ENCODE measurements around the gene LRIG1. TPM values are rescaled to one million over a fixed set of nuclear protein-coding genes. Genes with fewer than 3 reads are reported as not detected.

The LRIG1 gene
- total and polyA plus RNA-seq, 5 donors from 2014 or later, result 46.7 to 81.3 (median 67.3) TPM

GRCh38 chr3:66473181-66473580 lies 27.6 kb downstream of the LRIG1 start:
- Histone ChIP-seq H3K27ac (ENCODE audit: insufficient read depth, low read length, poor library complexity, severe bottlenecking) (peak overlapping the region; percentile 72), H3K4me3 (ENCODE audit: low read depth, low read length) (peak overlapping the region; percentile 90), H3K9me3 (ENCODE audit: control insufficient read depth in 2 of 2, low read length in 2 of 2) (no peaks in the 10 kb centered on the region), H3K36me3 (ENCODE audit: control insufficient read depth, insufficient read depth, low read length) (no peaks in the 10 kb centered on the region), H3K4me1 (ENCODE audit: control insufficient read depth, insufficient read depth, low read length, poor library complexity, severe bottlenecking) (peaks cover 91% of the 10 kb centered on the region), H3K27me3 (ENCODE audit: control insufficient read depth, insufficient read depth, low read length) (no peaks in the 10 kb centered on the region)
- peak overlapping the region in 3 of 4 donors; percentile 79 to 81 (median 79) for H3K4me3 Mint-ChIP-seq
- H3K27me3 Mint-ChIP-seq, result no peaks in the 10 kb centered on the region
- H3K4me1 Mint-ChIP-seq, result peaks cover 0 to 45% (median 23%) of the 10 kb centered on the region in 4 donors
- peaks cover 5% of the 10 kb centered on the region for H3K36me3 Mint-ChIP-seq
- ATAC-seq (ENCODE audit: low read depth in 2 of 2) (no peak), DNase-seq (no peak)
- H3K27ac Mint-ChIP-seq, result peak overlapping the region; percentile 90 to 91 (median 90)
- H3K9me3 Mint-ChIP-seq, result no peaks in the 10 kb centered on the region

GRCh38 chr3:66472313-66473134 lies 28.3 kb downstream of the LRIG1 start:
- peaks cover 90% of the 10 kb centered on the region for H3K4me1 ChIP-seq (ENCODE audit: control insufficient read depth, insufficient read depth, low read length, poor library complexity, severe bottlenecking)
- peak in 2 of 3 donors; percentile 42 to 70 for DNase-seq
- H3K9me3 ChIP-seq (ENCODE audit: control insufficient read depth in 2 of 2, low read length in 2 of 2), result no peaks in the 10 kb centered on the region
- ATAC-seq (ENCODE audit: low read depth in 2 of 2), result peak; percentile 80
- Mint-ChIP-seq H3K36me3 (peaks cover 10% of the 10 kb centered on the region), H3K4me3 (peak overlapping the region in 3 of 4 donors; percentile 79 to 81 (median 79)), H3K4me1 (peaks cover 0 to 49% (median 29%) of the 10 kb centered on the region in 4 donors), H3K27me3 (no peaks in the 10 kb centered on the region), H3K27ac (peak overlapping the region; percentile 58 to 91 (median 90)), H3K9me3 (no peaks in the 10 kb centered on the region)
- peak overlapping the region; percentile 72 for H3K27ac ChIP-seq (ENCODE audit: insufficient read depth, low read length, poor library complexity, severe bottlenecking)
- H3K27me3 ChIP-seq (ENCODE audit: control insufficient read depth, insufficient read depth, low read length), result no peaks in the 10 kb centered on the region
- no peaks in the 10 kb centered on the region for H3K36me3 ChIP-seq (ENCODE audit: control insufficient read depth, insufficient read depth, low read length)
- peak overlapping the region; percentile 90 for H3K4me3 ChIP-seq (ENCODE audit: low read depth, low read length)

GRCh38 chr3:66470956-66471686 lies 29.7 kb downstream of the LRIG1 start:
- Histone ChIP-seq H3K9me3 (ENCODE audit: control insufficient read depth in 2 of 2, low read length in 2 of 2) (no peaks in the 10 kb centered on the region), H3K4me3 (ENCODE audit: low read depth, low read length) (peak overlapping the region; percentile 13), H3K36me3 (ENCODE audit: control insufficient read depth, insufficient read depth, low read length) (no peaks in the 10 kb centered on the region), H3K27ac (ENCODE audit: insufficient read depth, low read length, poor library complexity, severe bottlenecking) (no peak overlapping the region), H3K27me3 (ENCODE audit: control insufficient read depth, insufficient read depth, low read length) (no peaks in the 10 kb centered on the region), H3K4me1 (ENCODE audit: control insufficient read depth, insufficient read depth, low read length, poor library complexity, severe bottlenecking) (peaks cover 81% of the 10 kb centered on the region)
- Mint-ChIP-seq H3K36me3 (peaks cover 14% of the 10 kb centered on the region), H3K9me3 (no peaks in the 10 kb centered on the region), H3K27me3 (no peaks in the 10 kb centered on the region), H3K27ac (peak overlapping the region in 2 of 3 donors; percentile 25 to 74), H3K4me3 (peak overlapping the region in 3 of 4 donors; percentile 23 to 46 (median 33)), H3K4me1 (peaks cover 9 to 53% (median 39%) of the 10 kb centered on the region in 4 donors)
- ATAC-seq (ENCODE audit: low read depth in 2 of 2) (no peak), DNase-seq (no peak)

GRCh38 chr3:66470285-66470684 lies 30.5 kb downstream of the LRIG1 start:
- ATAC-seq (ENCODE audit: low read depth in 2 of 2), result no peak
- Mint-ChIP-seq H3K27ac (peak overlapping the region in 1 of 3 donors; percentile 72), H3K9me3 (peaks cover 0 to 1% (median 0%) of the 10 kb centered on the region in 7 donors), H3K4me3 (peak overlapping the region in 1 of 4 donors; percentile 43), H3K36me3 (peaks cover 14% of the 10 kb centered on the region), H3K27me3 (no peaks in the 10 kb centered on the region), H3K4me1 (peaks cover 15 to 55% (median 43%) of the 10 kb centered on the region in 4 donors)
- H3K27ac ChIP-seq (ENCODE audit: insufficient read depth, low read length, poor library complexity, severe bottlenecking), result no peak overlapping the region
- no peak for DNase-seq
- H3K27me3 ChIP-seq (ENCODE audit: control insufficient read depth, insufficient read depth, low read length), result no peaks in the 10 kb centered on the region
- H3K4me1 ChIP-seq (ENCODE audit: control insufficient read depth, insufficient read depth, low read length, poor library complexity, severe bottlenecking), result peaks cover 73% of the 10 kb centered on the region
- no peak overlapping the region for H3K4me3 ChIP-seq (ENCODE audit: low read depth, low read length)
- H3K9me3 ChIP-seq (ENCODE audit: control insufficient read depth in 2 of 2, low read length in 2 of 2), result no peaks in the 10 kb centered on the region
- no peaks in the 10 kb centered on the region for H3K36me3 ChIP-seq (ENCODE audit: control insufficient read depth, insufficient read depth, low read length)

GRCh38 chr3:66469220-66469640 lies 31.6 kb downstream of the LRIG1 start:
- Mint-ChIP-seq H3K27me3 (no peaks in the 10 kb centered on the region), H3K36me3 (peaks cover 14% of the 10 kb centered on the region), H3K4me3 (peak overlapping the region; percentile 23 to 58 (median 36)), H3K27ac (peak overlapping the region; percentile 27 to 86 (median 73)), H3K4me1 (peaks cover 22 to 58% (median 45%) of the 10 kb centered on the region in 4 donors), H3K9me3 (peaks cover 0 to 1% (median 0%) of the 10 kb centered on the region in 7 donors)
- ATAC-seq (ENCODE audit: low read depth in 2 of 2) (peak; percentile 47 to 59), DNase-seq (peak in 1 of 3 donors; percentile 72)
- H3K27ac ChIP-seq (ENCODE audit: insufficient read depth, low read length, poor library complexity, severe bottlenecking), result peak overlapping the region; percentile 43
- no peaks in the 10 kb centered on the region for H3K9me3 ChIP-seq (ENCODE audit: control insufficient read depth in 2 of 2, low read length in 2 of 2)
- no peaks in the 10 kb centered on the region for H3K27me3 ChIP-seq (ENCODE audit: control insufficient read depth, insufficient read depth, low read length)
- H3K36me3 ChIP-seq (ENCODE audit: control insufficient read depth, insufficient read depth, low read length), result no peaks in the 10 kb centered on the region
- H3K4me3 ChIP-seq (ENCODE audit: low read depth, low read length), result peak overlapping the region; percentile 54
- peaks cover 63% of the 10 kb centered on the region for H3K4me1 ChIP-seq (ENCODE audit: control insufficient read depth, insufficient read depth, low read length, poor library complexity, severe bottlenecking)

GRCh38 chr3:66467996-66468735 lies 32.7 kb downstream of the LRIG1 start:
- H3K4me3 ChIP-seq (ENCODE audit: low read depth, low read length), result peak overlapping the region; percentile 54
- H3K27ac Mint-ChIP-seq, result peak overlapping the region; percentile 51 to 86 (median 79)

More at GRCh38 chr3:66467996-66468735, 32.7 kb downstream of the LRIG1 start:
- peaks cover 32 to 69% (median 42%) of the 10 kb centered on the region in 4 donors for H3K4me1 Mint-ChIP-seq
- peaks cover 0 to 1% (median 0%) of the 10 kb centered on the region in 7 donors for H3K9me3 Mint-ChIP-seq
- no peaks in the 10 kb centered on the region for H3K27me3 Mint-ChIP-seq
- Histone ChIP-seq H3K9me3 (ENCODE audit: control insufficient read depth in 2 of 2, low read length in 2 of 2) (no peaks in the 10 kb centered on the region), H3K4me1 (ENCODE audit: control insufficient read depth, insufficient read depth, low read length, poor library complexity, severe bottlenecking) (peaks cover 52% of the 10 kb centered on the region), H3K27ac (ENCODE audit: insufficient read depth, low read length, poor library complexity, severe bottlenecking) (no peak overlapping the region), H3K27me3 (ENCODE audit: control insufficient read depth, insufficient read depth, low read length) (no peaks in the 10 kb centered on the region), H3K36me3 (ENCODE audit: control insufficient read depth, insufficient read depth, low read length) (no peaks in the 10 kb centered on the region)
- peaks cover 14% of the 10 kb centered on the region for H3K36me3 Mint-ChIP-seq
- DNase-seq (no peak), ATAC-seq (ENCODE audit: low read depth in 2 of 2) (no peak)
- peak overlapping the region in 2 of 4 donors; percentile 36 to 47 for H3K4me3 Mint-ChIP-seq

Measured in CD4-positive, CD25-positive, alpha-beta regulatory T cell (primary cell).